Measurements from ENCODE around the gene WNT7A.

WNT7A gene

DNA sequence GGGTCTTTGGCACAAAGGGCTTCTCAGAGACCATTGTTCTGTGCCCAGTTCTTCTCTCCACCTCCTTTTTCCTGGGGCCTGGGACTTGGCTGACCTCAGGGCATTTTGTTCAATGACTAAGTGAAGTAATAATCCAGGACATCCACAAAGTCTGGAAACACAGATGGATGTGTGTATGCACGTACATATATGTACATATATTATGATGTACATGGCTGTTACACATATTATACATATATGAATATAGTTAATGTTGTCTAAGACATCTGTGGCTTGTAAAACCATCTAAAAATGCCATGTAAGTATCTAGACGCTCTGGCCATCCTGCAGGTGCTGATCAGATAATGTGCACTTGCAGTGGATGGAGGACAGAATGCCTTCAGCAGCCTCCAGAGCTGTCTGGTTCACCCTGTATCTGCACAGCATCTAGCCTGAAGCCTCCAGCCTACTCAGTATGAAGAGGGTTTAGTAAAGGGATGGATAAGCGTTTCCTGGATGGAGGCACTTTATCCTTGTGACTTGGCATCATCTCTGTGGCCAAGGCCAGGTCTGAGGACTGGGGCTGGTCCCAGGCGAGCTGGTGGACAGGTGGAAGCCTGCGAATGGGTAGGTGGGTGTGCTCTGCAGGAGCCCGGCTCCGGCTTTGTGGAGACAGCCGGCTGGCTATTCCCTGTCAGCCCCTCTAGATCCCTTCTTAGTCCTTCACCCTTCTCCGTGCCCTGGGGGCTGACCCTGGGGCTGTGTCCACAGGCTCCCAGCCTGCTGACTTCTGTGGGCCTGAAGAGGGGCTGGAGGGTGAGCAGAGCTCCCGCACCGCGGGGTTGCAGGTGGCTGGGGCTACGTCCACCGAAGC lies 88.4 kb downstream of the WNT7A start:
- no peak for DNase-seq

DNA sequence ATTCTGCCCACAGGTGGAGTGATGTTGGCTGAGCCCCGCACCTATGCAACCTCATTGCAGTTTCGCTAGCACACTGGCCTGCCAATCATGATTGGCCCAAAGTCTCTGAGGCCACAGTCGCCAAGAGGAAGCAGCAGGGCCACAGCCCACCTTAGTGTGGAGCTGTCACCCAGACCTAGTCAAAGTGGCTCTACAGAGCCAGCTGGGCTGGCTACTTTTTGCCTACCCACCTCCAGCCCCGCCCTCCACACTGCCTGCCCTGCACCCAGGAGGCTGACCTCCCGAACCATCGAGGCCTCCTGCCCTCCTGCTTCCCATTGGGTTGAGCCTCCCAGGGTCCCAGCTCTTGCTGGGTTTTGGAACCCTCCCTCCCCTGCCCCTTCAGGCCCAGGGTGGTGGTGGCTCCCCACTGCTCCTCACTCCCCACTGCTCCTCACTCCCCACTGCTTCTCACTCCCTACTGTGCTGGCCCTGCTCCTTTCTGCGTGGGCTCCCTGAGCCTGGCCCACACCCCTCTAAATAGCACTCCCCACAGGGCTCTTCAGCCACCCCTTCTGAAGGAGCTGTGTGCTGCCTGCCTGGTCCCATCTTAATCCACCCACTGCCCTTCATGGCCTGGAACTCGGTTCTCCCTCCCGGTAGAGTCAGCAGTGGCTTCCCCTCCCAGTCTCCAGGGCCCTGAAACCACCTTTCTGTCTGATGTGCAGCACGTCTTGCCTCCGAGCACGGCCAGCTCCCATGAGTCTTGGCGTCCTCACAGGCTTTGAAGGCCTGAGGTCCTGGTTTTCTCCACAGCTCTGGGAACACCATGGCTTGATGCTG lies 89.3 kb downstream of the WNT7A start:
- DNase-seq = no peak

DNA sequence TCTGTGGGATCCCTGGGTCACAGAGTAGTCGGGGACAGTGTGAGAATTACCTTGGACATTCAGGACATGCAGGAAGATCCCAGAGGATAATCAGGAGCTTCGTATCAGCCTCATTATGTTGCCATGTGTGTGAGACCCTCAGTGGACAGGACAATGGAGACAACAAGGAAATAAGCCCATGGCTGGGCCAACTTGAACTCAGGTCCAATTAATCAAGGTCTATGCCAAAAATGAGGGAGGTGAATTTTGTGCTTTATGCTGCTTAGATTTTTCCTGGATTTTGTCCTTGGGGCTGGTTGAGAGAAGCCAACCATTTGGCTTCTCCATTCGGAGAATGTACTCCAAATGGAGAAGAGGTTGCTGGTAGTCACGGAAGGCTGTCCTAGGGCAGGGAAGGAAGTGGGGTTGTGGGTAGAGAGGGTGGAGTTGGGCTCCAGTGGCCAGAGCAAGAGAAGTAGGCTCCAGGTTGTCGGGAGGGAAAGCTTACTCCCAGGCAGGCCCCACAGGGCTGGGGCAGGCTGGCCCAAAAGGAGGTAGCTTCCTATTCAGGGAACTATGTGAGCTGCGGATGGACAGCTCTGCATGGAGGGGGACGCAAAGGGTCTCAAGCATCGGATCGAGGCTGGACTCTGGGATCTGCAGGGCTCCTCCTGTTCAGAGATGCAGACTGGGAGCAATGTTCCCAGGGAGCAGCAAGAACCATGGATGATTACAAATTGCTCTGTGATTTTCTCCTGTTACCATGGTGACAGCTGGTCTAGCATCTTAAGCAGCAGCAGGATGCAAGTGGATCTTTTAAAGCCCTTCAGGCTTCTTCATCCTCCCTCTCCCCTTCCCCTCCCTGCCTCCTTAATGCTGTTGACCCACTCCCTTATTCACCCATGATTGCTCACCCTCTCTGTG lies 91.1 kb downstream of the WNT7A start:
- no peak for DNase-seq

DNA sequence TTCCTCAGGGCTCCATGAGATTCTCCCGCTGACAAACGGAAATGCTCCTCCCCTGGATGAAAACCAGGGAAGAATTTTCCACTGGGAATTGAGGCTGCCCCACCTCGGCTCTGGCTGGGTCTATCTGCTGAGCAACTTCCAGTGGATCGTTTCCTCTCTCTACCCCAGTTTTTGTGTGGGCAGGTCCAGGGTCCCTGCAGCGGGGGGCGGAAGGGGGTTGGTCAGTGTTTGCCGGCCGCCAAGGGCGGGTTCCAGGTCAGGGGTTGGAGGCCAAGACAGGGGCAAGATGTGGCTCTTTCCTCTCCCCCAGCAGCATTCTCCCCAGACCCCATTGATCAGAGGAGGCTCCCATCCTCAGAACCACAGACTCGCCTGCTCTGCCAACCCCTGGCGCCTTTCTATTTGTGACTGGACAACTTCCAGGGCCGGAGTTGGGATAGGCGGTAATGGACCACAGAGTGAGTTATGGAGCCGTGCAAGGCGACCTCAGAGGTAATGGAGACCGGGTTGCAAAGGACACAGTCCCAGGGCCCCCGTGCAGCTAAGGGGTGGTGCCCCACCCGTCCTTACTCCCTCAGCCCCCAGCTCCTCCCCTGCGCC lies 92.2 kb downstream of the WNT7A start:
- DNase-seq = no peak

DNA sequence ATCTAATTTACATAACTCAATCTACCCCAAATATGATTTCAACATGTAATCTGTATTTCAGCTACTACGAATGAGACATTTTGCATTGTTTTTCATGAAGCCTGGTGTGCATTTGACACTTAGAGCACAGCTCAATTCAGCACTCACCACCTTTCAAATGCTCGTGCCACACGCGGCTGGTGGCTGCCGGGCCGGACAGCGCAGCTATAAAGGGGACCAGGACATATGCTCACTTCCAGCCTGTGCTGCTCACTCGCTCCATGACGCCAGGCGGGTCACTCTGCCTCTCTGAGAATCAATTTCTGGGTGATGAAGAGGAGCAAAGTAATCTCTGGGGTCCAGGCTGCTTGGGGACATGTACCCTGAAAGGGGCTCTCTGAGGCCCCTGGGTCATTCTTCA lies 93.1 kb downstream of the WNT7A start:
- DNase-seq = no peak

DNA sequence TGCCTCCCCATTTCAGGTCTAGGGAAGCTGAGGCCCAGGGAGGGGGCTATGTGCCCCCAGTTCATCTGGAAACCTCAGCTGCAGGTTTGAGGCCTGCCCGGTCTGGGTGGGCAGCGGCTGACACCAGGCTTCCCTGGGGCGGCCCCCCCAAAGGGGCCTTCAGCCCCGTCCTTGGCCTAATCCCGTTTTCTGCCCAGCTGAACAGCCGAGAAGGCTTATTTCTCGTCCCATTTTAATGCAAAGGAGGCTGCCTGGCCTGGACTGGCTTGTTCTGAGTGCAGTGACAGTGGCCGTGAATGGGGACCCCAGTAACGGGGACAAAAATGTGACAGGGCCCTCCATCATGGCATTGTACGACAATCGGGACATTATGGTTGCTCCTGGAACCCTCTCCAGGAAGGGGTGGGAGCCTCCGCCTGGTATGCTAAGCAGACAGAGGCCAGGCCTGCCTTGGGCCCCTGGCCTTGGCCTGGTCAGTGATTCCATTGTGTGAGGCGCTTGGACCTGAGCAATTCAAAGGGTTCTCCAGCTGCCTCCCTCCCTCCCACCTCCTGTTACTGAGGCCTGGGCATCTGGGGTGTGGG lies 93.9 kb downstream of the WNT7A start:
- DNase-seq = no peak

DNA sequence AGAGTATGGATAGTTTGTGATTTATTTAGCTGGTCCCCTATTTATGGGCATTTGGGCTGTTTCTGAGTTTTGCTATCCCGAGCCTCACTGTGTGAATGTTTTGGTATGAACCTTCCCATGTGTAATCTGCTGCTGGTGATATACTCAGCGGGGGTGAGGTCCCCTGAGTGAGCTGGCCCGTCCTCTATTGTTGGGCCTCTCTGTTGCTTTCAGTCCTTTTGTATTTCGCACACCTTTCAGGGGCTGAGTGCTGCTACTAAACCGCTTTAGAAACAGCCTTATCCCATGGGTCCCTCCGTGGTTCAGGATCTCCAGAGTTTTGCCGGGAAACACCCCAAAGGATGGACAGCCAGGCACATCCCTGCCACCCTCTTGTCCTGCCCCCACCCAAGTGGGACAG lies 94.5 kb downstream of the WNT7A start:
- DNase-seq = no peak

DNA sequence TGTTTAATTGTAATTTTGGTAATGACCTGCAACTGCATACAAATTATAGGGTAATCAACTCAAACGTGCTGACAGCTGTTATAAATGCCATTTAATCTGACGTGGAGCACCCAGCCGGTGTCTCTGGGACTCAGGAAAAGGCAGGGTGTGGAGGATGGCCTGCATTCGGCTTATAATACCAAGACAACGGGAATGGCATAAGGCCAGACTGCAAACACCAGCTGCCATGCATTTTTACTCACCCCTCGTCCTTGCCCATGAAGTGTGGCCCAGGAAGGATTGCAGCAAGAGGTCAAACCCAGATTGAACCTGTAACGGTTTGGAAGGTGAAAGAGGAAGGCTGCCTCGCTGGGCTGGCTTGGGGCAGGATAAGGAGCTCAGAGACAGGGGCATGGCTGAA lies 96.4 kb downstream of the WNT7A start:
- no peak for DNase-seq

DNA sequence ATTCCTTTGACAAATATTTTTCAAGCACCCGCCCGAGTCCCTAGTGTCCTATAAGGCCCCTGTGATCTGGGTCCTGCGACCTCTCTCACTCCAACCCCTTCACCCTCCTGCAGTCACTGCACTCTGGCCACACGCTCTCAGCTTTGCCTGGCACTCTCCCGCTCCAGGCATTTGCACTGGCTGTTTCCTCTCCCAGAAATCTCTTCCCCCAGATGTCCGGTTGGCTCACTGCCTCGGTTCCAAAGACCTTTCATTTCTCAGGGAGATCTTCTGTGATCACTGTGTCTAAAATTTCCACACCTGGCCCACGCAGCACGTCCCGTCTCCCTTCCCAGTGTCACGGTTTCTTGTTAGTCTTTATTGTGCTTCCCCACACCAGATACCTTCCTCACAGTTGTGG lies 97.4 kb downstream of the WNT7A start:
- DNase-seq = no peak

DNA sequence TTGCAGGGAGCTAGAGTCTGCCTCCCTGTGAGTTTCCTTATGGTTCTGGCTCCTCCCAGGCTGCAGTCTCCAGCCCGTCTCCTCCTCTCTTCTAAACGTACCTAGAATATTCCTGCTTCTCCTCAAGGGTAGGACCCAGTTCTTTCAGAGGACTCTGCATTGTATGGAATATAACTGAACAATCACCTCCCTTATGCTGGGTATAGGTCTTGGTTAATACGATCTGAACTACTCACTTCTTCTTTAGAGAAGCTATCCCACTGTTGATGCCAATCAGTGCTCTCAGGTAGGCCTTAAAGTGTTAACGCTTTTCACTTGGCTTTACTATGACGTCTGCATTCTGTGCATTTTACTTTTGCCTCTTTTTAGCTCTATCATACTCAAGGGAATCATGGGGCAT lies 98.5 kb downstream of the WNT7A start:
- DNase-seq = no peak

DNA sequence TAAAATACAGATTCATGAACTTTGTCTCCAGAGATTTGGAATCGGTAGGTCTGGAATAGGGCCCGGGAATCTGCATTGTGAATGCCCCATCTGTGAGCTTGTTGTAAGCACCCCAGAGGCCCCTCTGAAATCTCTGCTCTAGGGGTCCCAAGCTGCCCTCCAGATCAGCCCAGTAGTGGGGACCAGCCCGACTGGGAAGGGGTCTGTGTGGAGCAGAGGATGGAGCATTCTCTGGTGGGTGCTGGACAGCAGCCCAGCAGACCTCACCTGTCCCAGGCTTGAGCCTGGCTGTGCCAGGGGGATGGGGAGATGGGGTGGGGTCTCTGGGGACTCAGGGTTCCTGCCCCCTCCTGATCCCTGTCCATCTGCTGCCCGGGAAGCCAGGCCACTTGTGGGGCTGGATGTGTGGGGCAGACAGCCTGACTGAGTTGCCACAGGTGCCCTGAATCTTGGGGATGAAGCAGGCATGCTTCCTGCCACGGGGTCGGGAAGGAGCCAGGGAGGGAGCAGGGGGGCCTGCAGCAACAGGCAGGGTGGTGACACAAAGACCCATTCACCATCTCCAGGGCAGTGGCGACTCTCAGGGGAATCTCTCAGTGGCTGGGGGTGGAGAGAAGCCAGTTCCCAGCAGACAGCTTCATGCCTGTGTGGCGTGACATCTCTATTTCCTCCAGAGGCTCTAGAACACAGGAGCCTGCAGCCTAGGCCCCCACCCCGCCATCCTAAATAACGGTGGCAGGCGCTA lies 99.3 kb downstream of the WNT7A start:
- DNase-seq = no peak

DNA sequence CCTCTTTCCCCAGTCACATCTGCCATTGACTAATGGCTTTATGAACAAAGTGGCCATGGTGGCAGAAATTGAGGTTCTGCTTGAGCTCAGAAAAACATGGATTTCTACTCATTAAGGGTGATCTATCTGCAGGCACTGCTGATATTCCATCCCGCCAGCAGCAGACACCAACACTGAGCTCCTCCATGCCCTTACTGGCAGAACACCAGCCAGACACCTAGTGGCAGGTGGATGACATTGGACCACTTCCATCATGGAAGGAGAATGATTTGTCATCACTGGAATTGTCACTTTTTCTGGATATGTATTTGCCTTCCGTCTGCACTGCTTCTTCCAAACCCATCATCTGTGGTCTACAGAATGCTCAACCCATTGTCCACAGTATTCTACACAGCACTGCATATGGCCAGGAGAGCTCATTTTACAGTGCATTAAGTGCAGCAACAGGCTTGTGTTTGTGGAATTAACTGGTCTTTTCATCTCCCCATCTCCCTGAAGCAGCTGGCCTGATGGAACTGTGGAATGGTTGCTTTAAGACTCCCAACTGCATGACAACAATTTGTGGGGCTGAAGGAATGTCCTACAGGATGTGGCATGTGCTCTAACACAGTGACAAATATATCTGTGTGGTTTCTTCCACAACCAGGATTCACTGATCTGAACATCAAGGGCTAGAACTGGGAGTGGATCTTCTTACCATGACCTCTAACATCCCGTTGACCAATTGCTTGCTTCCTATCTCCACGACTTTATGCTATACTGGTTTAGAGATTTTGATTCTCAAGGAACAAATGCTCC lies 103.4 kb downstream of the WNT7A start:
- DNase-seq = no peak

DNA sequence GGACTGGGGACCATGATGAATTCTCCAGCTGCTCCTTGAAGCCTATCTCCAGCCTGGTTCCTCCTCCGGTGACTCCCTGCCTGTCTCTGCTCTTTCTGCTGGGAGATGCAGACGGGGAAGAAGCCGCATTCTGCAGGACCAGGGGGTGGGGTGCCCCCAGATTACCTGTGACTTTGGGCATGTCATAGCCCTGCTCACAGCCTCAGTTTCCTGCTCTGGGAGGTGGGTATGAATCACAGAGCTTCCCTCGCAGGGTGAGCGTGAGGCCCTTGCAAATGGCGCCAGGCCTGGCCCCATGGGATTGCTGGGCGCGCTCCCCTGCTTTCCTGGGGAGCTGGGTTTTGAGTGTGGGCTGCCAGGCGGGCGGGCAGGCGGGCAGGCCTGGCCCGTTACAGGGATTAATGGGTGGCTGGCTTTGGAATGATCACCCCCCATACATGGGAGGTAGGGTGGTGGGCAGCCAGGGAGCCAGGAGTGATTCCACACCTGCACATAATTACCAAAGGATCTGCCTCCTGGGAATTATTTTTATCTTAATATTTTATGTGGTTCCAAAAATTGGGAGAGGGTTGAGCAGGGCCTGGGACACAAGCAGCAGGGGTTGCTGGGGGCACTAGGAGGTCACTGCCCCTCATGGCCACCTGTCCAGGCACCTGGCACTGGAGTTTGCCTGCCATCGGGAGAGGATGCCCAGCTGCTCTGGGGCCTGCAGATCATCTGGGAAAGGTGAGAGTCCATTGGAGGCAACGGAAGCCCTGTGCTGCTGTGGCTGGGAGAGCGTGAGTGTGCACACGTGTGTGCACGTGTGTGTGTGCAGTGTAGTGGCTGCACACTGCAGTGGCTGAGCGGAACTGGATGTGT lies 106.8 kb downstream of the WNT7A start:
- no peak for DNase-seq

DNA sequence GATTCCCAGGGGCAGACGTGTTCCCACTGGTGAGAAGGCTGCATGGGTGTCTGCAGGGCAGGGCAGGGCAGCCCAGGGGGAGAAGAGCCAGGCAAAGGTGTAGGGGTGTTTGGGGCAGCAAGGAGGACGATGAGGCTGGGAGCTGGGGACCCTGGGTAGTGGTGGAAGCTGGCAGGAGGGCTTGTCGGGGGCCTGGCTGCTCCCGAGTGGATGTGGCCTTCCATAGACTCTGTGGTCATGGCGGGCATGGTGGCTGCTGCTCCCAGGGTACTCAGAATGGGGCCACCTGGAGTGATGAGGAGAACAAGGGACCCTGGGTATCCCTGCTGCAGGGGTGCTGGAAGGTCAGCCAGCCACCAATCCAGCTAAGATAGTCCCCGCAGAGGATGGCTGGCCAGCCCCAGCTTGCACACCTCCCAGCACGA lies 107.5 kb downstream of the WNT7A start:
- no peak for DNase-seq

DNA sequence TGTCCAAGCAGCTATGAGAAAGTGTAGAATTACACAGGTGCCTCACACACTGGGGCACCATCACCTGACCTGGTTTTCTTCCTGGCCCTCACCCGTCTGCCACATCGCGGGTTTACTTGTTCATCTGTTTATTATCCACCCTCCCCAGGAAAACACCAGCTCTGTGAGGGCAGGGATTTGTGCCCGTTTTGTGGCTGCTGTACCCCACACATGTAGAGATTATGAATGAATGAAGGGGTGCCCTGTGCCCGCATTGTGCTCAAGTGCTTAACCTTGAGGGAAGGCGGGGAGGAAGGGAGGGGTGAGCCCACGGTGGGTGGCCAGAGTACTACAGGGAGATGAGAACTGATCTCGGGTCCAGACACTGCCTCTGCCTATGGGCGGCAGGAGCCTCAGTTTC lies 108.4 kb downstream of the WNT7A start:
- DNase-seq = no peak

DNA sequence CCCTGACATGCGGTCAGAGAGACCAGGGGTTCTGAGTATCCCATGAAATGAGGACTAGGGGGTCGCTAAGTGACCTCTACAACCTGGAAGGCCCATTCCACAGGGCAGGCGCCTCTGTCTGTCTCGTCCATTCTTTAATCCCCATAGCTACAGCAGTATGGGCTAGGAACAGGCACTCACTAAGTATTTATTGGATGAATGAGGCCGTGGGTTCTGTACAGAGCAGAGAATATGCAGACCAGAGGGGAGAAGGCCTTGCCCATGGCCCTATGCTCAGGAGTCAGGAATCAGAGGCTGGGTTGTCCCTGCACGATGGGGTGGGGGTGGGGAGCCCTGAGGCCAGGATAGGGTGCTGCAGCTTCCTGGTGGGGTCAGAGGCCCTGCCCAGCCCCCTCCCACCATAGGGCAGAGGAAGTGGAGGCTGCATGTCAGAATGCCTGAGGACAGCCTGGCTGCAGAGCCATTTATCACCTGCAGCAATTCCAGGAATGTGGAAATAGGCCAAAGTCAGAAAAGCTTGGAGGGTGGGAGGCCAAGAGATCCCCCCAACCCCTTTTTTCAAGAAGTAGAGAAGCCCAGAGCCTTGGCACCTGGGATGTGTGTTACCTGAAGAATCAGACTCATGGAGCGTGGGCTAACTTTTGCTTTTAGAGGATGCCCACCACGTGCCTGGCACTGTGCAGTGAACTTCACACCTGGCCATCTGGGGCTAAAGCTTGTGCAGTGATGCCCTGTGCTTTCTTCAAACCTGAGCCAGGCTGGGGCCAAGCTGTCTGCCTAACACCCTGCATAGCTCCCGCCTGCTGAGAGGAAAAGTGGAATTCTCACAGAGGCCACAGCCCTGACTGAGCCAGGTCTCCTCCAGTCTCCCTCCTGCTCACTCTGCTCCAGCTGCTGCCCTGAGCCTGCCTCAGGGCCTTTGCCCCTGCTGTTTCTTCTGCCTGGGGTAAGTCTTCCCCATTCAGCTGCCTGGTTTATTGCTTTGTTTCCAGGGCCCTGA lies 109.4 kb downstream of the WNT7A start:
- DNase-seq = no peak

DNA sequence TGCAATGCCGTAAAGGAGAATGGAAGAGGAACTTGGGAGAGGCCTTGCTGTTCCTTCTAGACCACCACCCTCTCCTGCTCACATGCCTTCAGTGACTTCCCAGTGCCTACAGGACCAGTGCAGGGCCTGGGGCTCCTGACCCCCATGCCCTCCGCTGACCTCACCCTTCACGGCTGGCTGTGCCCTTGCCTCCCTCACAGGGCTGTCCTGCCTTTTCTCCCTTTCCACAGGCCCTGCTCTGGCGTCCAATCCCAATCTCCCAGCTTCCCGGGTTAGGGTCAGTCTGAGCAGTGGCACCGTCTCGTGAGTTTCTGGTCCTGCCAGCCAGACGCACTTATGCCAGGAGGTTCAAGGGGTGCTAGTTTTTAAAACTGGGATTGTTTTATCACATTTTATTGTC lies 110.4 kb downstream of the WNT7A start:
- DNase-seq = no peak

DNA sequence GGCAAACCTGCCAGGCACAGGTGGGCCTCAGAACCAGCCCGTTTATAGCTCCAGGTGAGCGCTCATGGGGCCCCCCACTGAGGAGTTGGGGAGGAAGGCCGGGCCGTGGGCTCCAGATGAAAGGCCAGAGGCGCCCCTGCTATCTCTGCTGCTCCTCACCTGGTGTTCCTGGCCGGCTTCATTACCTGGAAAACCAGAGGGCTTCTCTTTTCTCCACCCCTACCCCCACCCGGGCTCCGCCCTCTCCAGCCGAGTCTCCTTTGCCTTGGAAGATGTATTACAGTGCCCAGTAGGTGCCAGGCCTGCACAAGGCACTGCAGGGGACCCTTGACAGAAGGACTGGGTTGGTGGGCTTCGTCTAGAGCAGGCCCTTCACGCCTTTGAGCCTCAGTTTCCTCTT lies 111.4 kb downstream of the WNT7A start:
- no peak for DNase-seq
